Measurements from ENCODE around the gene GMIP. TPM values are rescaled to one million over a fixed set of nuclear protein-coding genes. Genes with fewer than 3 reads are reported as not detected.

The GMIP gene
- total RNA-seq, 1 donor from 2014 or later, result 32.4 TPM

- Histone ChIP-seq H3K36me3 (ENCODE audit: insufficient read depth, low read length) (peaks cover 1% of the 10 kb centered on the region), H2AFZ (ENCODE audit: low read depth, low read length) (peak within 1 kb of the TSS; percentile 99), H4K20me1 (ENCODE audit: insufficient read depth, low read length) (peaks cover 31% of the 10 kb centered on the region), H3K79me2 (ENCODE audit: insufficient read depth, low read length) (peaks cover 43% of the 10 kb centered on the region), H3K4me2 (ENCODE audit: low read length) (peak within 1 kb of the TSS; percentile 95), H3K27me3 (ENCODE audit: insufficient read depth, low read length) (no peaks in the 10 kb centered on the region), H3K9me3 (ENCODE audit: insufficient read depth, low read depth, low read length) (no peaks in the 10 kb centered on the region), H3K4me1 (ENCODE audit: insufficient read depth, low read length) (peaks cover 21% of the 10 kb centered on the region), H3K9ac (ENCODE audit: low read length) (peak within 1 kb of the TSS; percentile 93), H3K4me3 (ENCODE audit: insufficient read depth, low read depth, low read length) (peak within 1 kb of the TSS; percentile 94), H3K27ac (ENCODE audit: low read depth, low read length) (peak within 1 kb of the TSS; percentile 91)
- no peak for TF ChIP-seq EZH2 (IDR thresholded peaks at IDR 0.05; ENCODE audit: insufficient read depth, low read length)
- no peak for TF ChIP-seq CTCF (IDR thresholded peaks at IDR 0.05; ENCODE audit: insufficient read depth, low read depth, low read length)
- Mint-ChIP-seq H3K4me1 (ENCODE audit: low read depth, unreplicated experiment) (peaks cover 10% of the 10 kb centered on the region), H3K9me3 (ENCODE audit: unreplicated experiment) (no peaks in the 10 kb centered on the region), H3K36me3 (ENCODE audit: low read depth, unreplicated experiment) (no peaks in the 10 kb centered on the region), H3K27me3 (ENCODE audit: low read depth, unreplicated experiment) (no peaks in the 10 kb centered on the region), H3K27ac (ENCODE audit: unreplicated experiment) (peak within 1 kb of the TSS; percentile 96), H3K4me3 (ENCODE audit: unreplicated experiment) (peak within 1 kb of the TSS; percentile 94)
- peak; percentile 97 for DNase-seq (ENCODE audit: low read depth)
- FAIRE-seq, result peak; percentile 13
Measured at GRCh38 chr19:19663256-19664120, 20.0 kb upstream of the GMIP start, which contains the start of gene ATP13A1. ATP13A1 (minus strand) TSS chr19:19663676; CDS start chr19:19663666, 10 bp downstream.

DNA sequence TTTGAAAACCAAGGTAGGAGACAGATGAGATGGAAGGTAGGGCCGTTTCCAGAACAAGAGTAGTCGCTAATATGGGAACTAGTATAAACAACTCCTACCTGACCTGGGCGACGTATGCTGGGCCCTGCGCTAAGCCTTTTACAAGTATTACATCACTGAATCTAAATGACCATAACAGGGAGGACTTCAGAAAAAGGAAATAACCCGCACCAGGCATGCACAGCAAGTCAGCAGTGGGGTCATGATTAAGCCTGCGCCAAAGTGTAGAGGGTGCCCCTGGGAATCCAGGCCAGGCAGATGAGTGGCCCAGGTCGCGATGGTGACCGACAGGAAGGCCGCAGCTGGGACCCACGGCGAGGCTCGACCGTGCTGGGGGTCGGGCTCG lies 19.4 kb upstream of the GMIP start:
- no peaks in the 10 kb centered on the region for H3K9me3 ChIP-seq (ENCODE audit: insufficient read depth, low read depth, low read length)
- no peaks in the 10 kb centered on the region for H3K9me3 Mint-ChIP-seq (ENCODE audit: unreplicated experiment)
- H3K36me3 ChIP-seq (ENCODE audit: insufficient read depth, low read length), result peaks cover 7% of the 10 kb centered on the region
- peaks cover 44% of the 10 kb centered on the region for H3K79me2 ChIP-seq (ENCODE audit: insufficient read depth, low read length)
- H3K27me3 ChIP-seq (ENCODE audit: insufficient read depth, low read length), result no peaks in the 10 kb centered on the region
- FAIRE-seq, result no peak
- peaks cover 16% of the 10 kb centered on the region for H3K4me1 ChIP-seq (ENCODE audit: insufficient read depth, low read length)
- peak overlapping the region; percentile 94 for H3K4me3 Mint-ChIP-seq (ENCODE audit: unreplicated experiment)
- no peak for TF ChIP-seq CTCF (IDR thresholded peaks at IDR 0.05; ENCODE audit: insufficient read depth, low read depth, low read length)
- TF ChIP-seq EZH2 (IDR thresholded peaks at IDR 0.05; ENCODE audit: insufficient read depth, low read length), result no peak
- H3K27ac Mint-ChIP-seq (ENCODE audit: unreplicated experiment), result peak overlapping the region; percentile 73
- H3K36me3 Mint-ChIP-seq (ENCODE audit: low read depth, unreplicated experiment), result no peaks in the 10 kb centered on the region
- H2AFZ ChIP-seq (ENCODE audit: low read depth, low read length), result peak overlapping the region; percentile 99
- no peak for DNase-seq (ENCODE audit: low read depth)
- peaks cover 31% of the 10 kb centered on the region for H4K20me1 ChIP-seq (ENCODE audit: insufficient read depth, low read length)
- peak overlapping the region; percentile 94 for H3K4me3 ChIP-seq (ENCODE audit: insufficient read depth, low read depth, low read length)
- H3K4me1 Mint-ChIP-seq (ENCODE audit: low read depth, unreplicated experiment), result peaks cover 7% of the 10 kb centered on the region
- peak overlapping the region; percentile 91 for H3K27ac ChIP-seq (ENCODE audit: low read depth, low read length)
- peak overlapping the region; percentile 93 for H3K9ac ChIP-seq (ENCODE audit: low read length)
- peak overlapping the region; percentile 95 for H3K4me2 ChIP-seq (ENCODE audit: low read length)
- no peaks in the 10 kb centered on the region for H3K27me3 Mint-ChIP-seq (ENCODE audit: low read depth, unreplicated experiment)

- Histone ChIP-seq H3K27ac (ENCODE audit: low read depth, low read length) (no peak overlapping the region), H3K9ac (ENCODE audit: low read length) (peak overlapping the region; percentile 93)
- peaks cover 7% of the 10 kb centered on the region for H3K4me1 Mint-ChIP-seq (ENCODE audit: low read depth, unreplicated experiment)
Measured at GRCh38 chr19:19662344-19662743, 18.9 kb upstream of the GMIP start.

More at GRCh38 chr19:19662344-19662743, 18.9 kb upstream of the GMIP start:
- peak overlapping the region; percentile 95 for H3K4me2 ChIP-seq (ENCODE audit: low read length)
- H3K36me3 ChIP-seq (ENCODE audit: insufficient read depth, low read length), result peaks cover 9% of the 10 kb centered on the region
- no peaks in the 10 kb centered on the region for H3K36me3 Mint-ChIP-seq (ENCODE audit: low read depth, unreplicated experiment)
- DNase-seq (ENCODE audit: low read depth) (no peak), FAIRE-seq (no peak)
- no peaks in the 10 kb centered on the region for H3K27me3 ChIP-seq (ENCODE audit: insufficient read depth, low read length)
- no peaks in the 10 kb centered on the region for H3K9me3 Mint-ChIP-seq (ENCODE audit: unreplicated experiment)
- peaks cover 44% of the 10 kb centered on the region for H3K79me2 ChIP-seq (ENCODE audit: insufficient read depth, low read length)
- H2AFZ ChIP-seq (ENCODE audit: low read depth, low read length), result no peak overlapping the region
- peak overlapping the region; percentile 73 for H3K27ac Mint-ChIP-seq (ENCODE audit: unreplicated experiment)
- H4K20me1 ChIP-seq (ENCODE audit: insufficient read depth, low read length), result peaks cover 35% of the 10 kb centered on the region
- H3K4me3 Mint-ChIP-seq (ENCODE audit: unreplicated experiment), result peak overlapping the region; percentile 94
- peak overlapping the region; percentile 94 for H3K4me3 ChIP-seq (ENCODE audit: insufficient read depth, low read depth, low read length)
- TF ChIP-seq CTCF (IDR thresholded peaks at IDR 0.05; ENCODE audit: insufficient read depth, low read depth, low read length) (no peak), EZH2 (IDR thresholded peaks at IDR 0.05; ENCODE audit: insufficient read depth, low read length) (no peak)
- no peaks in the 10 kb centered on the region for H3K9me3 ChIP-seq (ENCODE audit: insufficient read depth, low read depth, low read length)
- H3K4me1 ChIP-seq (ENCODE audit: insufficient read depth, low read length), result peaks cover 16% of the 10 kb centered on the region
- H3K27me3 Mint-ChIP-seq (ENCODE audit: low read depth, unreplicated experiment), result no peaks in the 10 kb centered on the region

Measured in astrocyte (in vitro differentiated cells and primary cell).